CD14-positive monocyte (primary cell): ENCODE measurements around the gene EP400. TPM values are rescaled to one million over a fixed set of nuclear protein-coding genes. Genes with fewer than 3 reads are reported as not detected.

ENCODE experiments used
- DNase-seq, 3 donors: peaks; one replicate each; pipeline ENCODE4 v3.0.0-alpha.2; 2011 to 2022
- H2AFZ ChIP-seq: 2 replicates; pipeline ENCODE4 v1.6.0; 2012; ENCODE audit warnings: mild to moderate bottlenecking, low read depth, low read length, inconsistent platforms; ENCODE audit not compliant: insufficient read depth, poor library complexity, severe bottlenecking
- H3K27ac ChIP-seq, 2 donors: 1 replicate in 1 of 2; 2 replicates in 1 of 2; pipeline ENCODE4 v1.5.1; 2012 to 2013; ENCODE audit warnings: low read length in 2 of 2, control low read depth in 1 of 2, inconsistent platforms in 1 of 2, low read depth in 1 of 2, mild to moderate bottlenecking in 1 of 2
- H3K27me3 ChIP-seq, 2 donors: one replicate each; pipeline versions ENCODE4 v1.6.0 to v1.6.1; 2011 to 2013; ENCODE audit warnings: low read length in 2 of 2; ENCODE audit not compliant: control insufficient read depth in 2 of 2, insufficient read depth in 2 of 2
- H3K36me3 ChIP-seq, 2 donors: replicated peaks in 1 of 2; 1 replicate in 1 of 2; 2 replicates in 1 of 2; pipeline versions ENCODE4 v1.5.1 to v1.6.1; 2012 to 2013; ENCODE audit warnings: low read length in 2 of 2, control low read depth in 1 of 2, inconsistent platforms in 1 of 2, mild to moderate bottlenecking in 1 of 2; ENCODE audit not compliant: insufficient read depth in 2 of 2, control insufficient read depth in 1 of 2
- H3K4me1 ChIP-seq, 2 donors: 1 replicate in 1 of 2; 2 replicates in 1 of 2; pipeline versions ENCODE4 v1.5.1 to v1.6.1; 2012 to 2013; ENCODE audit warnings: low read length in 2 of 2, control low read depth in 1 of 2, inconsistent platforms in 1 of 2, mild to moderate bottlenecking in 1 of 2, moderate library complexity in 1 of 2; ENCODE audit not compliant: insufficient read depth in 2 of 2, control insufficient read depth in 1 of 2
- H3K4me2 ChIP-seq: replicated peaks from 2 replicates; pipeline ENCODE3; 2012; ENCODE audit warnings: low read length, moderate library complexity, mild to moderate bottlenecking; ENCODE audit not compliant: poor library complexity, severe bottlenecking; ENCODE audit errors: extremely low read depth
- H3K4me3 ChIP-seq, 3 experiments: fragments of 200-600 bp in 1 of 3; sonication (generic) in 1 of 3; replicated peaks in 1 of 3; 1 replicate in 2 of 3; 2 replicates in 1 of 3; pipeline ENCODE4 v1.5.1; 2011 to 2013; ENCODE audit warnings: low read length in 3 of 3, mild to moderate bottlenecking in 3 of 3, control low read depth in 2 of 3, low read depth in 2 of 3, inconsistent platforms in 1 of 3, moderate library complexity in 1 of 3
- H3K79me2 ChIP-seq: 2 replicates; pipeline ENCODE4 v1.6.0; 2012; ENCODE audit warnings: mild to moderate bottlenecking, control low read depth, inconsistent platforms, low read length, moderate library complexity; ENCODE audit not compliant: insufficient read depth
- H3K9ac ChIP-seq: 2 replicates; pipeline ENCODE4 v1.6.0; 2017; ENCODE audit warnings: low read length, mild to moderate bottlenecking; ENCODE audit not compliant: insufficient read depth, poor library complexity, severe bottlenecking
- H3K9me3 ChIP-seq, 2 donors: replicated peaks in 1 of 2; 1 replicate in 1 of 2; 2 replicates in 1 of 2; pipeline versions ENCODE4 v1.5.1 to v1.6.1; 2012 to 2013; ENCODE audit warnings: low read length in 2 of 2, control low read depth in 1 of 2; ENCODE audit not compliant: control insufficient read depth in 1 of 2, insufficient read depth in 1 of 2
- H4K20me1 ChIP-seq: 2 replicates; pipeline ENCODE4 v1.6.0; 2012; ENCODE audit warnings: mild to moderate bottlenecking, low read length, control low read depth, moderate library complexity; ENCODE audit not compliant: insufficient read depth
- H3K27ac Mint-ChIP-seq, 7 donors: one replicate each; pipeline ENCODE4 v1.8.0; 2020; ENCODE audit warnings: mild to moderate bottlenecking in 7 of 7, mixed read lengths in 7 of 7, moderate library complexity in 6 of 7, inconsistent platforms in 2 of 7
- H3K27me3 Mint-ChIP-seq, 3 donors: one replicate each; pipeline ENCODE4 v1.8.0; 2021 to 2022; ENCODE audit warnings: low read depth in 3 of 3, mild to moderate bottlenecking in 3 of 3, mixed read lengths in 3 of 3, moderate library complexity in 3 of 3, inconsistent platforms in 1 of 3
- H3K36me3 Mint-ChIP-seq, 2 donors: one replicate each; pipeline ENCODE4 v1.8.0; 2020; ENCODE audit warnings: mixed read lengths in 2 of 2, inconsistent platforms in 1 of 2, mild to moderate bottlenecking in 1 of 2
- H3K4me1 Mint-ChIP-seq: one replicate; pipeline ENCODE4 v1.8.0; 2020; ENCODE audit warnings: mild to moderate bottlenecking, mixed read lengths
- H3K4me3 Mint-ChIP-seq, 2 donors: one replicate each; pipeline ENCODE4 v1.8.0; 2020; ENCODE audit warnings: mild to moderate bottlenecking in 2 of 2, mixed read lengths in 2 of 2, moderate library complexity in 1 of 2
- H3K9me3 Mint-ChIP-seq, 7 donors: one replicate each; pipeline ENCODE4 v1.8.0; 2020 to 2022; ENCODE audit warnings: mixed read lengths in 7 of 7, mild to moderate bottlenecking in 6 of 7, moderate library complexity in 6 of 7, inconsistent platforms in 2 of 7
- CTCF ChIP-seq: fragments of 200-600 bp; IDR thresholded peaks from one replicate; pipeline ENCODE4 v1.8.0; 2022; ENCODE audit warnings: antibody characterized with exemption, mild to moderate bottlenecking
- WGBS: methylation state at CpG from one replicate; pipeline ENCODE4 v1.1.5; 2013; ENCODE audit warnings: missing lambda C conversion rate; ENCODE audit not compliant: insufficient coverage; 5-methylcytosine and 5-hydroxymethylcytosine counted together
- intact Hi-C, 2 donors: fragments of 100-400 bp; cut with micrococcal nuclease; formaldehyde crosslinking; loops; one replicate each; pipeline versions ENCODE4 v1.15.0 to v1.15.1; 2023
- polyA plus RNA-seq, 3 donors: library from polyadenylated mRNA; depleted of rRNA in 1 of 3; unstranded in 2 of 3; stranded (reverse) in 1 of 3; fragments of 300-500 nt in 2 of 3; fragments of >200 nt in 1 of 3; fragmentation: Illumina TruSeq in 2 of 3; gene quantifications; 1 replicate in 2 of 3; 2 replicates in 1 of 3; pipeline ENCODE4 v1.2.3, GENCODE V29; 2012 to 2021

EP400 gene
- polyA plus RNA-seq, 3 donors, result 0.65 to 12.1 (median 0.81) TPM

- Histone ChIP-seq H3K4me3 (no peak overlapping the region), H3K27me3 (no peaks in the 10 kb centered on the region), H3K9me3 (no peaks in the 10 kb centered on the region), H2AFZ (no peak overlapping the region), H3K36me3 (peaks cover 43 to 61% of the 10 kb centered on the region in 2 donors), H3K79me2 (peaks cover 20% of the 10 kb centered on the region), H4K20me1 (no peaks in the 10 kb centered on the region), H3K27ac (no peak overlapping the region), H3K9ac (no peak overlapping the region), H3K4me2 (no peak overlapping the region), H3K4me1 (peaks cover 11 to 13% of the 10 kb centered on the region in 2 donors)
- H3K27me3 Mint-ChIP-seq, result peaks cover 0 to 4% (median 1%) of the 10 kb centered on the region in 3 donors
- H3K27ac Mint-ChIP-seq, result peak overlapping the region in 1 of 7 donors; percentile 9
- 98% methylated on average over 6 of the region's 8 CpGs for WGBS
- intact Hi-C loops, result no loop called here
- no peak for DNase-seq
- H3K9me3 Mint-ChIP-seq, result no peaks in the 10 kb centered on the region
- H3K36me3 Mint-ChIP-seq, result peaks cover 46 to 67% of the 10 kb centered on the region in 2 donors
- peaks cover 12% of the 10 kb centered on the region for H3K4me1 Mint-ChIP-seq
- TF ChIP-seq CTCF, result no peak
- H3K4me3 Mint-ChIP-seq, result no peak overlapping the region
Observed at GRCh38 chr12:131933387-131933786, 16.4 kb upstream of the EP400 start.

GRCh38 chr12:131934535-131934934, 15.2 kb upstream of the EP400 start:
- no peak overlapping the region for H3K4me3 Mint-ChIP-seq
- H3K9ac ChIP-seq, result no peak overlapping the region
- H3K9me3 ChIP-seq, result no peaks in the 10 kb centered on the region
- peaks cover 10 to 13% of the 10 kb centered on the region in 2 donors for H3K4me1 ChIP-seq
- intact Hi-C loops, result no loop called here
- peaks cover 54 to 78% of the 10 kb centered on the region in 2 donors for H3K36me3 Mint-ChIP-seq
- no peak overlapping the region for H3K27ac Mint-ChIP-seq
- WGBS, result 99% methylated on average over 9 of the region's 11 CpGs
- DNase-seq, result no peak
- peaks cover 0 to 4% (median 0%) of the 10 kb centered on the region in 3 donors for H3K27me3 Mint-ChIP-seq
- H3K27ac ChIP-seq, result no peak overlapping the region
- H3K9me3 Mint-ChIP-seq, result peaks cover 0 to under 1% (median 0%) of the 10 kb centered on the region in 7 donors
- peaks cover 50 to 73% of the 10 kb centered on the region in 2 donors for H3K36me3 ChIP-seq
- no peak overlapping the region for H3K4me2 ChIP-seq
- H4K20me1 ChIP-seq, result no peaks in the 10 kb centered on the region
- H3K4me3 ChIP-seq, result no peak overlapping the region
- peaks cover 15% of the 10 kb centered on the region for H3K79me2 ChIP-seq
- H3K4me1 Mint-ChIP-seq, result peaks cover 12% of the 10 kb centered on the region
- no peaks in the 10 kb centered on the region for H3K27me3 ChIP-seq
- no peak overlapping the region for H2AFZ ChIP-seq
- TF ChIP-seq CTCF, result no peak
